ENCODE measurements around the gene DYNLT5. TPM values are rescaled to one million over a fixed set of nuclear protein-coding genes. Genes with fewer than 3 reads are reported as not detected.

DYNLT5 gene
- total RNA-seq, 1 donor from 2014 or later, result 0.98 TPM

DNA sequence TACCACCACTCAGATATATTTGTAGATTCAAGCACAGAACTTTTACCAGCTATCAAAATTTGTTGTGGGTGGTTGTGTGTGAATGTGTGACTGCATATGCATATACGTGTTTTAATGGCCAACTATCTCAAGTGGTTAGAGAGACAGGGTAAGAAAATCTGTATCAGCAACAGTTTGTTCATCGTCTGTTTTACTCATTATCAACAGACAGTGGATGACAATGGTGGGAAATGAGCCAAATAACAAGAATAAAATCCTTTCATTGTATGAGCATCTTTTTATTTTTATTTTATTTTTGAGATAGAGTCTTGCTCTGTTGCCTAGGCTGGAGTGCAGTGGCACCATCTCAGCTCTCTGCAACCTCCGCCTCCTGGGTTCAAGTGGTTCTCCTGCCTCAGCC, 22.7 kb upstream of the DYNLT5 start:
- no peak for DNase-seq (ENCODE audit: extremely low spot score in 2 of 2)
- no peak for TF ChIP-seq POLR2A (IDR thresholded peaks at IDR 0.05)
- TF ChIP-seq, protein P1, sequence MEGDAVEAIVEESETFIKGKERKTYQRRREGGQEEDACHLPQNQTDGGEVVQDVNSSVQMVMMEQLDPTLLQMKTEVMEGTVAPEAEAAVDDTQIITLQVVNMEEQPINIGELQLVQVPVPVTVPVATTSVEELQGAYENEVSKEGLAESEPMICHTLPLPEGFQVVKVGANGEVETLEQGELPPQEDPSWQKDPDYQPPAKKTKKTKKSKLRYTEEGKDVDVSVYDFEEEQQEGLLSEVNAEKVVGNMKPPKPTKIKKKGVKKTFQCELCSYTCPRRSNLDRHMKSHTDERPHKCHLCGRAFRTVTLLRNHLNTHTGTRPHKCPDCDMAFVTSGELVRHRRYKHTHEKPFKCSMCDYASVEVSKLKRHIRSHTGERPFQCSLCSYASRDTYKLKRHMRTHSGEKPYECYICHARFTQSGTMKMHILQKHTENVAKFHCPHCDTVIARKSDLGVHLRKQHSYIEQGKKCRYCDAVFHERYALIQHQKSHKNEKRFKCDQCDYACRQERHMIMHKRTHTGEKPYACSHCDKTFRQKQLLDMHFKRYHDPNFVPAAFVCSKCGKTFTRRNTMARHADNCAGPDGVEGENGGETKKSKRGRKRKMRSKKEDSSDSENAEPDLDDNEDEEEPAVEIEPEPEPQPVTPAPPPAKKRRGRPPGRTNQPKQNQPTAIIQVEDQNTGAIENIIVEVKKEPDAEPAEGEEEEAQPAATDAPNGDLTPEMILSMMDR (IDR thresholded peaks at IDR 0.05), result no peak
- Histone ChIP-seq H3K4me3 (no peak overlapping the region), H3K36me3 (no peaks in the 10 kb centered on the region), H3K27me3 (no peaks in the 10 kb centered on the region), H3K27ac (no peak overlapping the region), H3K4me1 (no peaks in the 10 kb centered on the region), H3K9me3 (no peaks in the 10 kb centered on the region)
- intact Hi-C loops (cut with DNase I), result loop anchor here (10.0 kb wide), 1 partner anchor 475 kb away; no protein-coding TSS in a partner anchor

DNA sequence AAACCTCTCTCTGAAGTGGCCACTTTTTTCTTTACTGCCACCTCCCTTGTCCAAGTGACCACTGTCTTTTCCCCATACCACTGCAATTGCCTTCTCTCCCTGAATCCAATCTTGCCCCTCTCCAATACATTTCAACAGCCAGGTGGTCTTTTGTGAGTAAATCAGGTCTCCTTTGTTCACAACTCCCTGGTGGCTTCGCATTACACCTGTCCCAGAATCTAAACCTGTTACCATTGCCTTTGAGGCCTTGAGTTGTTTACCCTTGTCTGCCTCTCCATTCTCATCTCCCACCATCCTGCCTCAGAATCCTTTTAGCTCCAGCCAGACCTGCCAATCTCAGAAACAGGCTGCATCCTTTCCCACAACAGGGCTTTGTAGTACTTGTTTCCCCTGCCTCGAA, 21.8 kb upstream of the DYNLT5 start:
- TF ChIP-seq, protein P1 (IDR thresholded peaks at IDR 0.05), result no peak
- no peak for TF ChIP-seq POLR2AphosphoS5 (IDR thresholded peaks at IDR 0.05; ENCODE audit: insufficient read depth in 1 of 2, low read depth in 1 of 2)
- TF ChIP-seq POLR2A (IDR thresholded peaks at IDR 0.05), result no peak
- Histone ChIP-seq H3K4me1 (no peaks in the 10 kb centered on the region), H3K36me3 (no peaks in the 10 kb centered on the region), H3K9me3 (no peaks in the 10 kb centered on the region), H3K4me3 (no peak overlapping the region), H3K27ac (no peak overlapping the region), H3K27me3 (no peaks in the 10 kb centered on the region)
- no peak for DNase-seq (ENCODE audit: extremely low spot score in 2 of 2)
- intact Hi-C loops (cut with DNase I), result no loop called here

- TF ChIP-seq, protein P1 (IDR thresholded peaks at IDR 0.05), result no peak
- TF ChIP-seq POLR2A (IDR thresholded peaks at IDR 0.05), result no peak
- no peak for TF ChIP-seq POLR2AphosphoS5 (IDR thresholded peaks at IDR 0.05; ENCODE audit: insufficient read depth in 1 of 2, low read depth in 1 of 2)
- H3K4me1 ChIP-seq, result no peaks in the 10 kb centered on the region
- H3K9me3 ChIP-seq, result no peaks in the 10 kb centered on the region
- no peak for DNase-seq (ENCODE audit: extremely low spot score in 2 of 2)
- no peaks in the 10 kb centered on the region for H3K27me3 ChIP-seq
- no peak overlapping the region for H3K4me3 ChIP-seq
- no peak overlapping the region for H3K27ac ChIP-seq
- intact Hi-C loops (cut with DNase I), result no loop called here
- no peaks in the 10 kb centered on the region for H3K36me3 ChIP-seq
These were observed 20.9 kb upstream of the DYNLT5 start for GRCh38 chr1:66731170-66731865.

DNA sequence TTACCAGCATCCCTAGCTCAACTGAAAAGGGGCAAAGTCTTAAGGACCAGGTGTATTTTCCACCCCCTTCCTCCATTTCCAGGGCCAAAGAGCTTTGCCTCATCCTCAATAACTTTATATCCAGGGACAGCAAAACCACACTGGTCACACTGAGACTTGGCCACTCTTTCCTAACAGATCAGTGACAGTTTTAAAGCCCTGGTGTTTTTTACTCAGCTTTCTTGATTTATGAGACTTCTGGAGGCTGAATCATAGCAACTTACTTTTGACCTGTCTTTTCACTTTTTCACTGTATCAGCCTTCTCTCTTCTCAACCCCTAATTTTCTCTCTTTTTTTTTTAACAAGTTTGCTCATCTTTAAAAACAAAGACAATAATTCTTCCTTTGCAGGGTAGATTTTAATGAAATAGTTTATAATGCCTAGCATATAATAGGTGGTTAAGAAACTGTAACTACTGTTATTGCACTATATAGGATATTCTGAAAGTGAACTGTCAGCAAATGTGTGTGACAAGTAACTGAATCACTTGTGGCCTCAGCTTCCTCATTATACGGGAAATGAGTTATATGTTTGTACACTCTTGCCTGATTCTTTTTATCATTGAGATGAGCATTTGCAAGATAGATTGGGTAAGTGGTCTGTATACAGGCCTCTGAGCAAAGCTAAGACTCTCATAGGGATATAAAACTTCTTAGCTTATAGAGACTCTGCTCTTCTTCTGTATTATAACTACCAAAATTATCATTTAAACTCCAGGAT, 19.7 kb upstream of the DYNLT5 start:
- intact Hi-C loops (cut with DNase I), result no loop called here
- H3K27me3 ChIP-seq, result no peaks in the 10 kb centered on the region
- no peak overlapping the region for H3K27ac ChIP-seq
- H3K4me1 ChIP-seq, result no peaks in the 10 kb centered on the region
- H3K9me3 ChIP-seq, result no peaks in the 10 kb centered on the region
- DNase-seq (ENCODE audit: extremely low spot score in 2 of 2), result no peak
- H3K4me3 ChIP-seq, result no peak overlapping the region
- H3K36me3 ChIP-seq, result no peaks in the 10 kb centered on the region
- TF ChIP-seq POLR2AphosphoS5 (IDR thresholded peaks at IDR 0.05; ENCODE audit: insufficient read depth in 1 of 2, low read depth in 1 of 2) (no peak), POLR2A (IDR thresholded peaks at IDR 0.05) (no peak)
- TF ChIP-seq, protein P1 (IDR thresholded peaks at IDR 0.05), result no peak

Data from vagina (tissue), 2 donors.